ENCODE measurements around the gene NEU4.

DNA sequence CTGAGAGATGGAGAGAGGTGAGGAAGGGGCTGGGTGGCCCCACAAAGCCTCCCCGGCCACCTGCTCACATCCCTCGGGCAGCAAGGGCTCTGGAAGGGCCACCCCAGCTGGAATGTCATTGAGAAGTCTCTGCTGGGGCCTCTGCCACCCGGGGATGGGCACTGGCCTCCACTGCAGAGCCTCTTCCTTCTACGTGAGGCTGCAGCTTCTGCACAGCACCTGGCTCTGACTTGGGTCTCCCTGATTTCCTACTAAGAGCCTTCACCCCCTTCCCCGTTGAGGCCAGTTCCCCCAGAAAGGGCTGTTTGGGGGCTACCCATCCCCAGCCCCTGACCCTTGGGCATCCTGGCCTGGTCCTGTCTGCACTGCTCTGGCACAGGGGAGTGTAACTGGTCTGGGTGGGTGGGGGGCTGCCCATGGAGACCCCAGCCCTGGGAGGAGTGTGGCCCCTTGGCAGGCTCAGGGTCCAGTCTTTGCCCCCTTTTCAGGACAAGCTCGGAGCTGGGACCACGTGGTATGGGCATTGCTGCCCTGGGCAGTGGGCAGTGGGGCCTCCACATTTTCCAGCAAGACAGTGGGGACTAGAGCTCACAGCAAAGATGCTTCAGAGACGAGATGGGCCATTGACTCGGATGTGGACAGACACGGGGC, 44.1 kb downstream of the NEU4 start:
- TF ChIP-seq CTCF (IDR thresholded peaks at IDR 0.05) (no peak), POLR2AphosphoS5 (IDR thresholded peaks at IDR 0.05) (no peak), EP300 (IDR thresholded peaks at IDR 0.05; ENCODE audit: low read depth) (no peak)

All from transverse colon (tissue), 4 donors.